HEK293T (cell line): Measurements from ENCODE around the gene SCN10A.

Experiments used
- BHLHE40 ChIP-seq: fragments of 450-650 bp; IDR thresholded peaks from 2 replicates; pipeline ENCODE4 v1.6.1; 2016; ENCODE audit warnings: mild to moderate bottlenecking, moderate library complexity, borderline replicate concordance
- ELF4 ChIP-seq: fragments of 450-650 bp; IDR thresholded peaks from 2 replicates; pipeline ENCODE4 v1.6.1; 2017; ENCODE audit warnings: antibody characterized with exemption
- FOXK2 ChIP-seq: fragments of 450-650 bp; IDR thresholded peaks from 2 replicates; pipeline ENCODE4 v1.6.1; 2016; ENCODE audit warnings: mild to moderate bottlenecking
- FOXM1 ChIP-seq: fragments of 450-650 bp; IDR thresholded peaks from 2 replicates; pipeline ENCODE4 v1.6.1; 2017; ENCODE audit warnings: mild to moderate bottlenecking, borderline replicate concordance
- L3MBTL2 ChIP-seq: fragments of 450-650 bp; conservative IDR thresholded peaks from 2 replicates; pipeline ENCODE4 v1.6.1; 2016; ENCODE audit warnings: mild to moderate bottlenecking
- TF ChIP-seq, protein P1 (sequence below): fragments of 450-650 bp; IDR thresholded peaks from 2 replicates; pipeline ENCODE4 v1.6.1; 2016

DNA sequence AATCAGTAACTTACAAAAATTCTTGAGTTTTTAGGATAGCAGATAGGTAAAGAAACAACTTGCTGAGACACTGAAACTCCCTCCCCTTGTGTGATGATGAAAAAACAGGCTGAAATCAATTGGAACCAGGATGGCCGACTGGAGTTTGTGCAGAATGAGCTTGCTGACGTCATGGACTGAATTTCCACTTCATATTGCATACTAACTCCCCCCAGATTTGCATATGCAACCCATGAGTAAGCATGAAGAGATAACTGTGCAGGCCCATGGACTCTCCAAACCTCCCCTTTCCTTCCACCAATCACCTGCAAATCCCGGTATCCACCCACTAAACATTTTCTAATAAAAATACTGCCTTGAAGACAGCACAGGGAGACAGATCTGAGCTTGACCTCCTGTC lies 84.5 kb downstream of the SCN10A start:
- no peak for TF ChIP-seq L3MBTL2
- TF ChIP-seq, protein P1, sequence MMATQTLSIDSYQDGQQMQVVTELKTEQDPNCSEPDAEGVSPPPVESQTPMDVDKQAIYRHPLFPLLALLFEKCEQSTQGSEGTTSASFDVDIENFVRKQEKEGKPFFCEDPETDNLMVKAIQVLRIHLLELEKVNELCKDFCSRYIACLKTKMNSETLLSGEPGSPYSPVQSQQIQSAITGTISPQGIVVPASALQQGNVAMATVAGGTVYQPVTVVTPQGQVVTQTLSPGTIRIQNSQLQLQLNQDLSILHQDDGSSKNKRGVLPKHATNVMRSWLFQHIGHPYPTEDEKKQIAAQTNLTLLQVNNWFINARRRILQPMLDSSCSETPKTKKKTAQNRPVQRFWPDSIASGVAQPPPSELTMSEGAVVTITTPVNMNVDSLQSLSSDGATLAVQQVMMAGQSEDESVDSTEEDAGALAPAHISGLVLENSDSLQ = no peak
- no peak for TF ChIP-seq FOXK2
- TF ChIP-seq FOXM1 = no peak
- no peak for TF ChIP-seq ELF4
- no peak for TF ChIP-seq BHLHE40
